Activated naive CD8-positive, alpha-beta T cell (primary cell): ENCODE results near the gene PNPLA6.

Experiments
- H3K27ac Mint-ChIP-seq: one replicate; pipeline ENCODE4 v1.8.0; 2021; ENCODE audit warnings: mixed read lengths
- H3K27me3 Mint-ChIP-seq: one replicate; pipeline ENCODE4 v1.8.0; 2021; ENCODE audit warnings: mixed read lengths
- H3K36me3 Mint-ChIP-seq: one replicate; pipeline ENCODE4 v1.8.0; 2021; ENCODE audit warnings: mixed read lengths
- H3K4me1 Mint-ChIP-seq: one replicate; pipeline ENCODE4 v1.8.0; 2021; ENCODE audit warnings: low read depth, mixed read lengths
- H3K4me3 Mint-ChIP-seq: one replicate; pipeline ENCODE4 v1.8.0; 2021; ENCODE audit warnings: mild to moderate bottlenecking, mixed read lengths
- H3K9me3 Mint-ChIP-seq: one replicate; pipeline ENCODE4 v1.8.0; 2021; ENCODE audit warnings: low read depth, mixed read lengths

Gene PNPLA6

GRCh38 chr19:7522072-7522922, 13.2 kb upstream of the PNPLA6 start, which contains the start of gene MCOLN1:
Gene MCOLN1, plus strand, starts transcription at chr19:7522624. Its CDS starts 127 bp downstream, at chr19:7522751.
- Mint-ChIP-seq H3K4me3 (peak within 1 kb of the TSS; percentile 78), H3K36me3 (no peaks in the 10 kb centered on the region), H3K27me3 (no peaks in the 10 kb centered on the region), H3K27ac (peak within 1 kb of the TSS; percentile 28), H3K9me3 (no peaks in the 10 kb centered on the region), H3K4me1 (peaks cover 14% of the 10 kb centered on the region)

DNA sequence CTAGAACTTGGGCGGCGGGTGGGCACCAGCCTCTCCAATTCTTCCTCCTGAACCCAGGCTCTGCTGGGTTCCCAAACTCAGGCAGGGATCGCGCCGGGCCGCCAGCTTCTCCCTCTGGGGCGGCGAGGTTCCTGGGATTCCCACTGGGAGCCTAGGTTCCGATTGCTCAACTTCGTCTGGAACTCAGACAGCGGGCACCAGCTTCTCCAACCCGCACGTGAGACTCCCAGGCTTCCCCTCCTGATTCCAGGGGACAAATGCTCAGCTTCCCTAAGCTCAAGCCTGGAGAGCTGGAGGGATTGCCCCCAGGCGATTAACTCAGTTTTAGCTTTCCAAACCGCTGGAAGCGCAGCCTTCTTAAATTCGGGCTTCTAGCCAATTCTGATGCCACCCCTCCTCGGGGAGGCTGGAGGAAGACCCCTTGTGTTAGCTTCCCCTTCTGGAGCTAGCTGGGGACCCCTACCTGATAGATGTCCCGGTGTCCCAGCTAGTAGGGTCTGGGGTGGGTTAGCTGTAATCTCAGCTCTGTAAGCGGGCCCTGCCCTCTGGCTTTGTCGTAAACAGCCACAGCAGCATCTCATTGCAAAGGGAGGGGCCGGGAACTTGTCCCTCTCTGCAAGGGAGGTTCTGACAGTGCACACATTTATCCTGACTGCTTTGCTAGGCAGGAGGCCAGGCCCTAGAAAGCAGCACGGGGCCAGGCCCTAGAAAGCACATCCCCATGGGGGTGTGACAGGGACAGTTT, 12.4 kb upstream of the PNPLA6 start:
- peak overlapping the region; percentile 70 for H3K4me3 Mint-ChIP-seq
- H3K36me3 Mint-ChIP-seq, result no peaks in the 10 kb centered on the region
- H3K9me3 Mint-ChIP-seq, result no peaks in the 10 kb centered on the region
- peaks cover 12% of the 10 kb centered on the region for H3K4me1 Mint-ChIP-seq
- no peak overlapping the region for H3K27ac Mint-ChIP-seq
- no peaks in the 10 kb centered on the region for H3K27me3 Mint-ChIP-seq

DNA sequence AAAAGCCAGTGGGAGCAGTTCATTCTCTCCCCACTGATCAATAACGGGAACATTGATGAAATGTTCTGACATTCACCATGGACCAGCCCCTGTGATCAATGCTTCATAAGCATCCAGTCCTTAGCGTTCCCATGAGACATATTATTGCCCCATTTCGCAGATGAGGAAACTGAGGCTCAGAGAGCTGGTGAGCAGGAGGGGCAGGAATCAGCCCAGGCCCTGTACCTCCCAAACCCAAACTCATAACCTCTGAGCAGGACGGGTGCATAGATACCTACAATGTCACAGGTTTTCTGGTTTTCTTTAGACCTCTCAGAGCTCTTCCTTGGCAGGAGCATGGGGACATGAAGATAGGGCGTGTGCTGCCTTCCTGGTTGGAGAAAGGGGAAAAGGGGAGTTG, 11.0 kb upstream of the PNPLA6 start:
- H3K27me3 Mint-ChIP-seq, result no peaks in the 10 kb centered on the region
- peaks cover 10% of the 10 kb centered on the region for H3K4me1 Mint-ChIP-seq
- H3K9me3 Mint-ChIP-seq, result no peaks in the 10 kb centered on the region
- no peaks in the 10 kb centered on the region for H3K36me3 Mint-ChIP-seq
- H3K4me3 Mint-ChIP-seq, result no peak overlapping the region
- no peak overlapping the region for H3K27ac Mint-ChIP-seq

- H3K4me3 Mint-ChIP-seq, result no peak overlapping the region
- H3K27ac Mint-ChIP-seq, result no peak overlapping the region
- H3K9me3 Mint-ChIP-seq, result no peaks in the 10 kb centered on the region
- H3K4me1 Mint-ChIP-seq, result peaks cover 10% of the 10 kb centered on the region
- H3K27me3 Mint-ChIP-seq, result no peaks in the 10 kb centered on the region
- H3K36me3 Mint-ChIP-seq, result no peaks in the 10 kb centered on the region
These were observed 10.4 kb upstream of the PNPLA6 start for GRCh38 chr19:7524992-7525739.

GRCh38 chr19:7526059-7526929, 9.2 kb upstream of the PNPLA6 start:
- H3K4me1 Mint-ChIP-seq, result peaks cover 10% of the 10 kb centered on the region
- no peaks in the 10 kb centered on the region for H3K27me3 Mint-ChIP-seq
- H3K36me3 Mint-ChIP-seq, result peaks cover 2% of the 10 kb centered on the region
- no peak overlapping the region for H3K4me3 Mint-ChIP-seq
- no peaks in the 10 kb centered on the region for H3K9me3 Mint-ChIP-seq
- no peak overlapping the region for H3K27ac Mint-ChIP-seq

DNA sequence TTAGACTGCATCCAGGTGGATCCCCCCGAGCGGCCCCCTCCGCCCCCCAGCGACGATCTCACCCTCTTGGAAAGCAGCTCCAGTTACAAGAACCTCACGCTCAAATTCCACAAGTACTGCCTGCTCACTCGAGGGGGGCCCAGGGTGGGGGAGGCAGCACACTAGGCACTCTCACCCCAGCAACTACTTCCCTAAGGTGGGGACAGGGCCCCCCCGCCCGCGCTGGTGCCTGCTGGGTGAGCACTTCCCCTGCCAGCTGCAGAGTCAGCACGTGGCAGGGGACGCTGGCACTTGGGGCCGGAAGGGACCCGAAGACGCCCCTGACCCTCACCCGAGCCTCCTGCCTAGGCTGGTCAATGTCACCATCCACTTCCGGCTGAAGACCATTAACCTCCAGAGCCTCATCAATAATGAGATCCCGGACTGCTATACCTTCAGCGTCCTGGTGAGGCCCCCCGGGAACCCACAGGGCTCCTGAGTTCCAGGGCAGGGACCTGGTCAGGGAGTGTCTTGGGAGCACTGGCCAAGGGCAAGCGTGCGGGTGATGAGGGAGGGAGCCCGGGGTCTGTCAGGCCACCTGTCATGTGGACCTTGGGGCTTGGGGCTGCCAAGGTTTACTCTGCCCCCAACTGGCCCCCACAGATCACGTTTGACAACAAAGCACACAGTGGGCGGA, 7.9 kb upstream of the PNPLA6 start:
- Mint-ChIP-seq H3K27ac (no peak overlapping the region), H3K4me1 (peaks cover 6% of the 10 kb centered on the region), H3K36me3 (peaks cover 2% of the 10 kb centered on the region), H3K27me3 (no peaks in the 10 kb centered on the region), H3K9me3 (no peaks in the 10 kb centered on the region), H3K4me3 (no peak overlapping the region)

GRCh38 chr19:7528192-7528519, 7.4 kb upstream of the PNPLA6 start:
- Mint-ChIP-seq H3K27ac (no peak overlapping the region), H3K27me3 (no peaks in the 10 kb centered on the region), H3K4me1 (peaks cover 6% of the 10 kb centered on the region), H3K4me3 (no peak overlapping the region), H3K36me3 (peaks cover 2% of the 10 kb centered on the region), H3K9me3 (no peaks in the 10 kb centered on the region)

DNA sequence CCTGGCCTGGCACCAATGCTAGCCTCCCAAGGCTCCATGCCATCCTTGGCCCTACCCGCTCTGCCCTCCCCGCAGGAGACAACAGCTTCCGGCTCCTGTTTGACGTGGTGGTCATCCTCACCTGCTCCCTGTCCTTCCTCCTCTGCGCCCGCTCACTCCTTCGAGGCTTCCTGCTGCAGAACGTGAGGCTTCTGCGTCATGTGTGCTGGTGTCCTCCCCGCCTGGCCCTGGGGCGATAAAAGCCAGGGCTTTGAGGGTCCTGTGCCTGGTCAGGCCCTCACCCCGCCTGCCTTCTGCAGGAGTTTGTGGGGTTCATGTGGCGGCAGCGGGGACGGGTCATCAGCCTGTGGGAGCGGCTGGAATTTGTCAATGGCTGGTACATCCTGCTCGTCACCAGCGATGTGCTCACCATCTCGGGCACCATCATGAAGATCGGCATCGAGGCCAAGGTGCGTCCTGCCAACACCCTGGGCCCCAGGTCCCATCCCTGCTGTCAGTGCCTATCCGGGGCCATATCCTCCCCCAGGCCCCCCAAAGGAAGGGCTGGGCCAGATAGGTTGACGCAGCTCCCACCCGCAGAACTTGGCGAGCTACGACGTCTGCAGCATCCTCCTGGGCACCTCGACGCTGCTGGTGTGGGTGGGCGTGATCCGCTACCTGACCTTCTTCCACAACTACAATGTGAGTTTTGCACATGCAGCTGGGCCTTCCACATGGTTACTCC, 6.8 kb upstream of the PNPLA6 start:
- Mint-ChIP-seq H3K27me3 (no peaks in the 10 kb centered on the region), H3K27ac (no peak overlapping the region), H3K9me3 (no peaks in the 10 kb centered on the region), H3K4me3 (no peak overlapping the region), H3K36me3 (peaks cover 2% of the 10 kb centered on the region), H3K4me1 (peaks cover 1% of the 10 kb centered on the region)

- H3K27me3 Mint-ChIP-seq, result no peaks in the 10 kb centered on the region
- no peak overlapping the region for H3K27ac Mint-ChIP-seq
- H3K4me1 Mint-ChIP-seq, result peaks cover 1% of the 10 kb centered on the region
- peaks cover 2% of the 10 kb centered on the region for H3K36me3 Mint-ChIP-seq
- H3K9me3 Mint-ChIP-seq, result no peaks in the 10 kb centered on the region
- no peak overlapping the region for H3K4me3 Mint-ChIP-seq
These were observed 6.3 kb upstream of the PNPLA6 start for GRCh38 chr19:7529246-7529600.

DNA sequence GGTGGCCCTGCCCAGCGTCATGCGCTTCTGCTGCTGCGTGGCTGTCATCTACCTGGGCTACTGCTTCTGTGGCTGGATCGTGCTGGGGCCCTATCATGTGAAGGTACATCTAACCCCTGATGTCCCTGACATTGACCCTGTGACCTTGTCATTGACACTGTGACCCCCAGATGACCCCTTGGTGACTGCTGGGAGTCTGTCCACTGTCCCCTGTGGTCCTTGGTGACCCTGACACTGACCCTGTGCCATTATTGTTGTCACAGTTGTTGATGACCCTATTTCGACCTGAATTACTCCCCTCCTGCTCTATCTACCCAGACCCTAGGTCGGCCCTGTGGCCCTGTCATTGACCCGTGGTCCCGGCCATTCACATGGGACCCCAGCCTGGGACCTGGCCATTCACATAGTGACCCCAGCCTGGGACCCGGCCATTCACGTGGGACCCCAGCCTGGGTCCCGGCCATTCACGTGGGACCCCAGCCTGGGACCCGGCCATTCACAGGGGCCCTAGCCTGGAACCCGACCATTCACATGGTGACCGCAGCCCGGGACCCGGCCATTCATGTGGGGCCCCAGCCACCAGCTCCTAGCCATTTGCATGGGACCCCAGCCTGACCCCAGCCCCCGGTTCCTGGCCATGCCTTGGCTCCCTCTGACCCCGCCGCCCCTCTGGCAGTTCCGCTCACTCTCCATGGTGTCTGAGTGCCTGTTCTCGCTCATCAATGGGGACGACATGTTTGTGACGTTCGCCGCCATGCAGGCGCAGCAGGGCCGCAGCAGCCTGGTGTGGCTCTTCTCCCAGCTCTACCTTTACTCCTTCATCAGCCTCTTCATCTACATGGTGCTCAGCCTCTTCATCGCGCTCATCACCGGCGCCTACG, 5.7 kb upstream of the PNPLA6 start:
- no peaks in the 10 kb centered on the region for H3K27me3 Mint-ChIP-seq

GRCh38 chr19:7533281-7533885, 2.1 kb upstream of the PNPLA6 start:
- peaks cover 4% of the 10 kb centered on the region for H3K36me3 Mint-ChIP-seq
- peak overlapping the region; percentile 94 for H3K4me3 Mint-ChIP-seq
- H3K4me1 Mint-ChIP-seq, result peaks cover 11% of the 10 kb centered on the region
- no peaks in the 10 kb centered on the region for H3K27me3 Mint-ChIP-seq
- H3K9me3 Mint-ChIP-seq, result no peaks in the 10 kb centered on the region
- peak overlapping the region; percentile 50 for H3K27ac Mint-ChIP-seq

More for the DNA sequence above, 5.7 kb upstream of the PNPLA6 start:
- Mint-ChIP-seq H3K4me1 (peaks cover 1% of the 10 kb centered on the region), H3K9me3 (no peaks in the 10 kb centered on the region), H3K27ac (no peak overlapping the region), H3K4me3 (no peak overlapping the region), H3K36me3 (peaks cover 2% of the 10 kb centered on the region)

GRCh38 chr19:7533925-7534480, 1.5 kb upstream of the PNPLA6 start:
- Mint-ChIP-seq H3K27me3 (no peaks in the 10 kb centered on the region), H3K9me3 (no peaks in the 10 kb centered on the region), H3K4me3 (peak overlapping the region; percentile 94), H3K27ac (peak overlapping the region; percentile 85), H3K4me1 (peaks cover 11% of the 10 kb centered on the region), H3K36me3 (peaks cover 4% of the 10 kb centered on the region)
